HCT116 (cell line): ENCODE results near the gene PPFIBP1. TPM values are rescaled to one million over a fixed set of nuclear protein-coding genes. Genes with fewer than 3 reads are reported as not detected.
"Not testable (repeated sequence)": the region's sequence is repeated elsewhere in the genome, so short reads cannot be mapped to it uniquely, and the experiment has no call there.

Source experiments
- ATAC-seq: fragments of 200-7000 bp; cut with Tn5 transposase; 2 replicates; pipeline ENCODE4 v1.9.1; 2020; ENCODE audit warnings: mild to moderate bottlenecking, moderate library complexity
- BruUV-seq: library from RNA; stranded (reverse); fragments of 400-500 nt; replicated peaks from 2 replicates; lab custom pipeline; 2021; lab: Mats Ljungman, UMichigan
- CTCF ChIA-PET: fragments of 300-600 bp; sonication (Branson Sonifier 250); formaldehyde crosslinking; loops from one replicate; lab custom pipeline; 2021; ENCODE audit warnings: antibody characterized with exemption; lab: Charles Lee
- POLR2A ChIA-PET: fragments of 300-600, 350-600 bp; sonication (Branson Sonifier 250); formaldehyde crosslinking; loops from one replicate; lab custom pipeline; 2021; ENCODE audit warnings: antibody characterized with exemption; lab: Charles Lee
- RAD21 ChIA-PET, 2 experiments: fragments of 300-600 bp; sonication (Branson Sonifier 250); formaldehyde crosslinking; loops; one replicate each; lab custom pipeline; 2023; ENCODE audit warnings: low total read pairs in 2 of 2; ENCODE audit not compliant: uncharacterized antibody in 2 of 2, unreplicated experiment in 2 of 2, low non-redundant PET in 1 of 2; lab: Charles Lee
- DNase-seq: peaks from one replicate; pipeline ENCODE4 v3.0.0-alpha.2; 2010; ENCODE audit warnings: low read depth, low spot score
- H2AFZ ChIP-seq: fragments of 200-600 bp; shearing (Covaris generic), sonication (generic); 2 replicates; pipeline ENCODE4 v1.6.1; 2017; ENCODE audit warnings: low read depth, mixed run types, mixed read lengths, antibody characterized with exemption, low read length; ENCODE audit not compliant: poor library complexity, severe bottlenecking
- H3K27ac ChIP-seq: 2 replicates; pipeline ENCODE4 v1.5.1; 2012; ENCODE audit warnings: low read depth, low read length
- H3K27me3 ChIP-seq: fragments of 200-600 bp; sonication (generic); 2 replicates; pipeline ENCODE4 v1.6.1; 2016; ENCODE audit warnings: mixed run types, low read length, mixed read lengths; ENCODE audit not compliant: insufficient read depth
- H3K36me3 ChIP-seq, 2 experiments: fragments of 200-500 bp in 1 of 2; fragments of 200-600 bp in 1 of 2; sonication (Bioruptor generic) in 1 of 2; sonication (generic) in 1 of 2; 2 replicates each; pipeline versions ENCODE4 v1.5.1 to v1.6.1; 2014 to 2016; ENCODE audit warnings: low read length in 2 of 2, inconsistent platforms in 1 of 2, mixed read lengths in 1 of 2, mixed run types in 1 of 2; ENCODE audit not compliant: insufficient read depth in 2 of 2, control insufficient read depth in 1 of 2
- H3K4me1 ChIP-seq, 2 experiments: fragments of 200-600 bp in 1 of 2; sonication (generic) in 1 of 2; 2 replicates each; pipeline versions ENCODE4 v1.5.1 to v1.6.1; 2012 to 2017; ENCODE audit warnings: low read length in 2 of 2, inconsistent platforms in 1 of 2, mild to moderate bottlenecking in 1 of 2, mixed read lengths in 1 of 2, mixed run types in 1 of 2, moderate library complexity in 1 of 2; ENCODE audit not compliant: insufficient read depth in 2 of 2, control insufficient read depth in 1 of 2
- H3K4me2 ChIP-seq: fragments of 200-600 bp; sonication (generic); 2 replicates; pipeline ENCODE4 v1.6.1; 2017; ENCODE audit warnings: mixed run types, low read length, mixed read lengths
- H3K4me3 ChIP-seq, 2 experiments: fragments of 200-600 bp in 1 of 2; sonication (generic) in 1 of 2; replicated peaks in 1 of 2; 2 replicates each; pipeline ENCODE4 v1.5.1; 2011 to 2016; ENCODE audit warnings: low read length in 2 of 2, control low read depth in 1 of 2, low read depth in 1 of 2, mild to moderate bottlenecking in 1 of 2, mixed read lengths in 1 of 2, mixed run types in 1 of 2
- H3K79me2 ChIP-seq: fragments of 200-600 bp; sonication (generic); 2 replicates; pipeline ENCODE4 v1.6.1; 2017; ENCODE audit warnings: mild to moderate bottlenecking, mixed run types, low read length, moderate library complexity, mixed read lengths; ENCODE audit not compliant: insufficient read depth
- H3K9ac ChIP-seq: fragments of 200-600 bp; sonication (generic); 2 replicates; pipeline ENCODE4 v1.6.1; 2016; ENCODE audit warnings: low read length, mixed read lengths
- H3K9me2 ChIP-seq: fragments of 200-600 bp; sonication (generic), shearing (Covaris generic); 2 replicates; pipeline ENCODE4 v1.6.1; 2017; ENCODE audit warnings: mixed run types, mild to moderate bottlenecking, moderate library complexity; ENCODE audit not compliant: insufficient read depth
- H3K9me3 ChIP-seq, 2 experiments: fragments of 200-500 bp in 1 of 2; fragments of 200-600 bp in 1 of 2; sonication (Bioruptor generic) in 1 of 2; sonication (generic) in 1 of 2; 2 replicates each; pipeline ENCODE4 v1.6.1; 2014 to 2017; ENCODE audit warnings: low read length in 2 of 2, mixed read lengths in 2 of 2, inconsistent platforms in 1 of 2, low read depth in 1 of 2, mild to moderate bottlenecking in 1 of 2, mixed run types in 1 of 2, moderate library complexity in 1 of 2; ENCODE audit not compliant: control insufficient read depth in 1 of 2, insufficient read depth in 1 of 2
- H4K20me1 ChIP-seq: fragments of 200-600 bp; sonication (generic), shearing (Covaris generic); 2 replicates; pipeline ENCODE4 v1.6.1; 2017; ENCODE audit warnings: mixed run types, mild to moderate bottlenecking, moderate library complexity; ENCODE audit not compliant: insufficient read depth
- EZH2 ChIP-seq: fragments of 200-600 bp; sonication (generic); IDR thresholded peaks from 2 replicates; pipeline ENCODE4 v1.6.1; 2017; ENCODE audit warnings: antibody characterized with exemption, mixed run types
- FOSL1 ChIP-seq: IDR thresholded peaks from 2 replicates; pipeline ENCODE4 v1.6.1; 2012; ENCODE audit warnings: low read depth
- RAD21 ChIP-seq: IDR thresholded peaks from 2 replicates; pipeline ENCODE4 v1.6.1; 2012; ENCODE audit warnings: low read depth, mild to moderate bottlenecking
- SP1 ChIP-seq: IDR thresholded peaks from 2 replicates; pipeline ENCODE4 v1.6.1; 2012; ENCODE audit warnings: low read depth
- TCF7L2 ChIP-seq: IDR thresholded peaks from 2 replicates; pipeline ENCODE4 v1.7.0; 2011; ENCODE audit warnings: borderline replicate concordance, inconsistent platforms; ENCODE audit not compliant: insufficient read depth, insufficient read length; ENCODE audit errors: extremely low read depth
- intact Hi-C: fragments of 100-400 bp; cut with micrococcal nuclease; formaldehyde crosslinking; loops from 2 replicates; pipeline ENCODE4 v1.10.0; 2022
- total RNA-seq: library from RNA; stranded (reverse); gene quantifications from one replicate; pipeline ENCODE4 v1.2.1, GENCODE V29; 2021; ENCODE audit not compliant: unreplicated experiment
- TF ChIP-seq, protein P1 (sequence below), 3 experiments: fragments of 200-600 bp in 1 of 3; sonication (generic) in 1 of 3; IDR thresholded peaks in 2 of 3; conservative IDR thresholded peaks in 1 of 3; 2 replicates each; pipeline ENCODE4 v1.5.1; 2012 to 2017; ENCODE audit warnings: low read depth in 2 of 3, low read length in 2 of 3, antibody characterized with exemption in 1 of 3, borderline replicate concordance in 1 of 3, control low read depth in 1 of 3, mild to moderate bottlenecking in 1 of 3, mixed read lengths in 1 of 3, mixed run types in 1 of 3, moderate library complexity in 1 of 3; ENCODE audit not compliant: insufficient read depth in 1 of 3
- TF ChIP-seq, protein P2 (sequence below): IDR thresholded peaks from 2 replicates; pipeline ENCODE4 v1.6.1; 2012
- TF ChIP-seq, protein P3 (sequence below): IDR thresholded peaks from 2 replicates; pipeline ENCODE4 v1.6.1; 2012; ENCODE audit warnings: low read depth

Gene PPFIBP1
- total RNA-seq, 1 experiment from 2014 or later = 102 TPM

DNA sequence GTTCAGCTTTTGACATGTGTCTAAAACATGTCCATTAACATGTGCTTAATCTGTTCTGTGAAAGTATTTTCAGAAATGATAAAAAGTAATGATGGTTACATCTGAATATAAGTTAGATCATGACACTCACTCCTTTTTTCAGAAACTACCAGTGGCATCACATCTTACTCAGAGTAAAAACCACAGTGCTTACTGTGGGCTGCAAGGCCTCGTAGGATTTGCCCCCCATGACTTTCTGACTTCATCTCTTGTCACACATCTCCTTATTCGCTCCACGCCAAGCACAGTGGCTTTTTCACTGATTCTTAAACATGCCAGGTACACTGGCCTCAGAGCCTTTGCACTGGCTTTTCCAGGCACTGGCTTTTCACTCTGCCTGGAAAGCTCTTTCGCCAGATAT lies 112.6 kb downstream of the PPFIBP1 start:
- H3K9ac ChIP-seq, H2AFZ ChIP-seq, POLR2A ChIA-PET, H3K27me3 ChIP-seq, H3K9me2 ChIP-seq, RAD21 ChIA-PET, intact Hi-C loops, ATAC-seq, H3K36me3 ChIP-seq, DNase-seq, H3K27ac ChIP-seq, H3K4me3 ChIP-seq, H3K4me1 ChIP-seq, H3K79me2 ChIP-seq, BruUV-seq, H4K20me1 ChIP-seq, H3K4me2 ChIP-seq, H3K9me3 ChIP-seq: not testable (repeated sequence)
- CTCF ChIA-PET = interaction anchor here (1.3 kb wide), 1 partner anchor 202 kb away, joined by 6 read pairs; no protein-coding TSS in a partner anchor

DNA sequence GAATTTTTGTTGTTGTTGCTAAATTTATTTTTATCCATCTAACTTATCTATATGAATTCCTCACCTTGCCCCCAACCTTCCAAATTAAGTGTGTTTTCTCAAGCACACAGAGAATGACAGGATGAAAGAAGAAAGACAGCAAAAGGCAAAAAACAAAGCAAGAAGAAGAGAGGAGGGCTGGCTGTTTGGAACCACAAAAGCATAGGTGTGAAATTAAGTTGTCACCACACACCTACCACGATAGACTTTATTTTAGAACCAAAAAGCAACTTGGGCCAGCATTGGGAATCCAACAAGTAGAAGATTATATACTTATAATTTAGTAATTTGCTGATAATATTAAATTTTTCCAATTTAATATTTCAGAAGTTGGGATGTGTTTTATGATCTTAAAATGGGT lies 113.5 kb downstream of the PPFIBP1 start:
- Histone ChIP-seq H3K27me3 (no peaks in the 10 kb centered on the region), H3K9me3 (no peaks in the 10 kb centered on the region), H3K9ac (no peak overlapping the region), H2AFZ (no peak overlapping the region), H3K36me3 (no peaks in the 10 kb centered on the region), H3K4me2 (no peak overlapping the region), H3K4me1 (peaks cover 3 to 7% of the 10 kb centered on the region in 2 experiments; a peak in 1 of 4 replicates), H3K4me3 (no peak overlapping the region), H3K9me2 (no peaks in the 10 kb centered on the region), H3K79me2 (no peaks in the 10 kb centered on the region), H3K27ac (no peak overlapping the region), H4K20me1 (no peaks in the 10 kb centered on the region; the same call in 1 of the 2 replicates)
- ATAC-seq (no peak), DNase-seq (no peak)
- intact Hi-C loops = no loop called here
- BruUV-seq = no TSS peak
- ChIA-PET RAD21 (no interaction called here), POLR2A (no interaction called here), CTCF (no interaction called here)
- TF ChIP-seq FOSL1 (no peak), EZH2 (no peak), SP1 (no peak), TCF7L2 (no peak), RAD21 (no peak)
- TF ChIP-seq, protein P1, sequence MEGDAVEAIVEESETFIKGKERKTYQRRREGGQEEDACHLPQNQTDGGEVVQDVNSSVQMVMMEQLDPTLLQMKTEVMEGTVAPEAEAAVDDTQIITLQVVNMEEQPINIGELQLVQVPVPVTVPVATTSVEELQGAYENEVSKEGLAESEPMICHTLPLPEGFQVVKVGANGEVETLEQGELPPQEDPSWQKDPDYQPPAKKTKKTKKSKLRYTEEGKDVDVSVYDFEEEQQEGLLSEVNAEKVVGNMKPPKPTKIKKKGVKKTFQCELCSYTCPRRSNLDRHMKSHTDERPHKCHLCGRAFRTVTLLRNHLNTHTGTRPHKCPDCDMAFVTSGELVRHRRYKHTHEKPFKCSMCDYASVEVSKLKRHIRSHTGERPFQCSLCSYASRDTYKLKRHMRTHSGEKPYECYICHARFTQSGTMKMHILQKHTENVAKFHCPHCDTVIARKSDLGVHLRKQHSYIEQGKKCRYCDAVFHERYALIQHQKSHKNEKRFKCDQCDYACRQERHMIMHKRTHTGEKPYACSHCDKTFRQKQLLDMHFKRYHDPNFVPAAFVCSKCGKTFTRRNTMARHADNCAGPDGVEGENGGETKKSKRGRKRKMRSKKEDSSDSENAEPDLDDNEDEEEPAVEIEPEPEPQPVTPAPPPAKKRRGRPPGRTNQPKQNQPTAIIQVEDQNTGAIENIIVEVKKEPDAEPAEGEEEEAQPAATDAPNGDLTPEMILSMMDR (IDR thresholded peaks at IDR 0.05 in 2 of 3, conservative IDR thresholded peaks at IDR 0.05 in 1 of 3; ENCODE audit: borderline replicate concordance in 1 of 3, insufficient read depth in 1 of 3, low read depth in 2 of 3, low read length in 2 of 3) = no peak
- TF ChIP-seq, protein P2, sequence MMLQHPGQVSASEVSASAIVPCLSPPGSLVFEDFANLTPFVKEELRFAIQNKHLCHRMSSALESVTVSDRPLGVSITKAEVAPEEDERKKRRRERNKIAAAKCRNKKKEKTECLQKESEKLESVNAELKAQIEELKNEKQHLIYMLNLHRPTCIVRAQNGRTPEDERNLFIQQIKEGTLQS = no peak
- TF ChIP-seq, protein P3, sequence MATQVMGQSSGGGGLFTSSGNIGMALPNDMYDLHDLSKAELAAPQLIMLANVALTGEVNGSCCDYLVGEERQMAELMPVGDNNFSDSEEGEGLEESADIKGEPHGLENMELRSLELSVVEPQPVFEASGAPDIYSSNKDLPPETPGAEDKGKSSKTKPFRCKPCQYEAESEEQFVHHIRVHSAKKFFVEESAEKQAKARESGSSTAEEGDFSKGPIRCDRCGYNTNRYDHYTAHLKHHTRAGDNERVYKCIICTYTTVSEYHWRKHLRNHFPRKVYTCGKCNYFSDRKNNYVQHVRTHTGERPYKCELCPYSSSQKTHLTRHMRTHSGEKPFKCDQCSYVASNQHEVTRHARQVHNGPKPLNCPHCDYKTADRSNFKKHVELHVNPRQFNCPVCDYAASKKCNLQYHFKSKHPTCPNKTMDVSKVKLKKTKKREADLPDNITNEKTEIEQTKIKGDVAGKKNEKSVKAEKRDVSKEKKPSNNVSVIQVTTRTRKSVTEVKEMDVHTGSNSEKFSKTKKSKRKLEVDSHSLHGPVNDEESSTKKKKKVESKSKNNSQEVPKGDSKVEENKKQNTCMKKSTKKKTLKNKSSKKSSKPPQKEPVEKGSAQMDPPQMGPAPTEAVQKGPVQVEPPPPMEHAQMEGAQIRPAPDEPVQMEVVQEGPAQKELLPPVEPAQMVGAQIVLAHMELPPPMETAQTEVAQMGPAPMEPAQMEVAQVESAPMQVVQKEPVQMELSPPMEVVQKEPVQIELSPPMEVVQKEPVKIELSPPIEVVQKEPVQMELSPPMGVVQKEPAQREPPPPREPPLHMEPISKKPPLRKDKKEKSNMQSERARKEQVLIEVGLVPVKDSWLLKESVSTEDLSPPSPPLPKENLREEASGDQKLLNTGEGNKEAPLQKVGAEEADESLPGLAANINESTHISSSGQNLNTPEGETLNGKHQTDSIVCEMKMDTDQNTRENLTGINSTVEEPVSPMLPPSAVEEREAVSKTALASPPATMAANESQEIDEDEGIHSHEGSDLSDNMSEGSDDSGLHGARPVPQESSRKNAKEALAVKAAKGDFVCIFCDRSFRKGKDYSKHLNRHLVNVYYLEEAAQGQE = no peak
